Skeletal muscle satellite cell (primary cell): ENCODE results near the gene FEZF1.

Experiments
- H3K27me3 ChIP-seq: 2 replicates; pipeline ENCODE4 v1.7.0; 2013; ENCODE audit warnings: low read length; ENCODE audit not compliant: control insufficient read depth, insufficient read depth
- H3K36me3 ChIP-seq: 2 replicates; pipeline ENCODE4 v1.7.0; 2013; ENCODE audit warnings: mild to moderate bottlenecking, control low read depth, low read length; ENCODE audit not compliant: insufficient read depth
- H3K4me1 ChIP-seq: 2 replicates; pipeline ENCODE4 v1.7.0; 2013; ENCODE audit warnings: low read length; ENCODE audit not compliant: control insufficient read depth, insufficient read depth
- H3K4me2 ChIP-seq: 2 replicates; pipeline ENCODE4 v1.7.0; 2013; ENCODE audit warnings: mild to moderate bottlenecking, low read length
- H3K4me3 ChIP-seq: 2 replicates; pipeline ENCODE4 v1.7.0; 2013; ENCODE audit warnings: low read length
- H3K9ac ChIP-seq: 2 replicates; pipeline ENCODE4 v1.7.0; 2013; ENCODE audit warnings: mild to moderate bottlenecking, low read depth, low read length, moderate library complexity
- H3K9me3 ChIP-seq: replicated peaks from 2 replicates; pipeline ENCODE4 v1.7.0; 2013; ENCODE audit warnings: mild to moderate bottlenecking, control low read depth, low read length

The FEZF1 gene

GRCh38 chr7:122316467-122317388 lies 12.2 kb upstream of the FEZF1 start:
- H3K4me2 ChIP-seq = peak overlapping the region; percentile 78
- peak overlapping the region; percentile 58 for H3K4me3 ChIP-seq
- H3K4me1 ChIP-seq = peaks cover 9% of the 10 kb centered on the region
- H3K27me3 ChIP-seq = peaks cover 68% of the 10 kb centered on the region
- H3K9ac ChIP-seq = no peak overlapping the region
- H3K36me3 ChIP-seq = no peaks in the 10 kb centered on the region
- no peaks in the 10 kb centered on the region for H3K9me3 ChIP-seq

- no peaks in the 10 kb centered on the region for H3K36me3 ChIP-seq
- H3K27me3 ChIP-seq = peaks cover 77% of the 10 kb centered on the region
- H3K9ac ChIP-seq = no peak overlapping the region
- no peaks in the 10 kb centered on the region for H3K9me3 ChIP-seq
- H3K4me1 ChIP-seq = peaks cover 9% of the 10 kb centered on the region
- peak overlapping the region; percentile 58 for H3K4me3 ChIP-seq
- H3K4me2 ChIP-seq = peak overlapping the region; percentile 78
Measured at GRCh38 chr7:122315507-122316466, 11.2 kb upstream of the FEZF1 start.

- Histone ChIP-seq H3K4me1 (peaks cover 15% of the 10 kb centered on the region), H3K9ac (no peak overlapping the region), H3K36me3 (no peaks in the 10 kb centered on the region), H3K4me2 (no peak overlapping the region), H3K9me3 (no peaks in the 10 kb centered on the region), H3K27me3 (peaks cover 92% of the 10 kb centered on the region), H3K4me3 (no peak overlapping the region)
Measured at GRCh38 chr7:122314284-122314683, 9.7 kb upstream of the FEZF1 start.

GRCh38 chr7:122312789-122313188 lies 8.2 kb upstream of the FEZF1 start:
- H3K9me3 ChIP-seq = no peaks in the 10 kb centered on the region
- no peak overlapping the region for H3K4me3 ChIP-seq
- no peak overlapping the region for H3K4me2 ChIP-seq
- no peaks in the 10 kb centered on the region for H3K36me3 ChIP-seq
- H3K4me1 ChIP-seq = peaks cover 15% of the 10 kb centered on the region
- H3K9ac ChIP-seq = no peak overlapping the region
- peaks cover 98% of the 10 kb centered on the region for H3K27me3 ChIP-seq

- no peak overlapping the region for H3K9ac ChIP-seq
- H3K9me3 ChIP-seq = no peaks in the 10 kb centered on the region
- peaks cover 15% of the 10 kb centered on the region for H3K4me1 ChIP-seq
- peaks cover 97% of the 10 kb centered on the region for H3K27me3 ChIP-seq
- H3K4me3 ChIP-seq = no peak overlapping the region
- H3K4me2 ChIP-seq = no peak overlapping the region
- no peaks in the 10 kb centered on the region for H3K36me3 ChIP-seq
Measured at GRCh38 chr7:122311734-122312450, 7.3 kb upstream of the FEZF1 start.

- no peak overlapping the region for H3K9ac ChIP-seq
- peaks cover 8% of the 10 kb centered on the region for H3K4me1 ChIP-seq
- no peaks in the 10 kb centered on the region for H3K36me3 ChIP-seq
- no peak overlapping the region for H3K4me3 ChIP-seq
- H3K4me2 ChIP-seq = peak overlapping the region; percentile 96
- no peaks in the 10 kb centered on the region for H3K9me3 ChIP-seq
- peaks cover 97% of the 10 kb centered on the region for H3K27me3 ChIP-seq
Measured at GRCh38 chr7:122311050-122311700, 6.6 kb upstream of the FEZF1 start.

GRCh38 chr7:122310119-122311021 lies 5.8 kb upstream of the FEZF1 start:
- peak overlapping the region; percentile 52 for H3K9ac ChIP-seq

GRCh38 chr7:122309421-122309820 lies 4.9 kb upstream of the FEZF1 start:
- peaks cover 97% of the 10 kb centered on the region for H3K27me3 ChIP-seq
- no peak overlapping the region for H3K9ac ChIP-seq
- H3K9me3 ChIP-seq = no peaks in the 10 kb centered on the region
- no peaks in the 10 kb centered on the region for H3K36me3 ChIP-seq
- H3K4me3 ChIP-seq = no peak overlapping the region
- peaks cover 21% of the 10 kb centered on the region for H3K4me1 ChIP-seq
- H3K4me2 ChIP-seq = peak overlapping the region; percentile 96

More at GRCh38 chr7:122310119-122311021, 5.8 kb upstream of the FEZF1 start:
- peaks cover 13% of the 10 kb centered on the region for H3K4me1 ChIP-seq
- peak overlapping the region; percentile 96 for H3K4me2 ChIP-seq
- H3K36me3 ChIP-seq = no peaks in the 10 kb centered on the region
- H3K27me3 ChIP-seq = peaks cover 97% of the 10 kb centered on the region
- H3K4me3 ChIP-seq = peak overlapping the region; percentile 71
- no peaks in the 10 kb centered on the region for H3K9me3 ChIP-seq

- Histone ChIP-seq H3K4me2 (no peak overlapping the region), H3K9me3 (no peaks in the 10 kb centered on the region), H3K4me3 (no peak overlapping the region), H3K4me1 (peaks cover 29% of the 10 kb centered on the region), H3K9ac (no peak overlapping the region), H3K27me3 (peaks cover 99% of the 10 kb centered on the region), H3K36me3 (no peaks in the 10 kb centered on the region)
Measured at GRCh38 chr7:122307228-122307621, 2.7 kb upstream of the FEZF1 start.
